CD4-positive, alpha-beta T cell treated with Interleukin-15 for 4 hours (primary cell): Measurements from ENCODE around the gene ETFA.
A peak's percentile ranks its signal among the peaks of the same experiment; 100 is the strongest.
"Not testable (repeated sequence)": the region's sequence is repeated elsewhere in the genome, so short reads cannot be mapped to it uniquely, and the experiment has no call there.

Source experiments
- DNase-seq: peaks from one replicate; pipeline ENCODE4 v3.0.0-alpha.2; 2020; ENCODE audit warnings: low spot score

Gene ETFA

DNA sequence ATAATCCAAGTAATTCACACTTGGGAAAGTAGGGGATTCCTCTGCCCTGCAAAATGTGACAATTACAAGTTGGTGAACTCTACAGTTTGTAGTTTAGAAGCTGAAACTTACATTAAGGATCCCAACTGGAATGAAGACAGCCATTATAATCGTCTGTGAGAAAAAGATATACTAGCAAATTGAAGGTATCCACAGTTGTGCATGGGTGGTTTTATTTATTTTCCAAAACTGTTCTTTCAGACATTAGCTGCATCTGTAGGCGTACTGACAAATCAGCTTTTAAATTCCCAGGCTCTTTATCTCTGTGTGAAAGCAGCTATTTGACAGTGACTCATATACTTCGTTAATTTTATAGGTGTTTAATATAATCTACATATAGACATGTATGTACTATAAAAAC, 12.8 kb upstream of the ETFA start:
- DNase-seq, result no peak

DNA sequence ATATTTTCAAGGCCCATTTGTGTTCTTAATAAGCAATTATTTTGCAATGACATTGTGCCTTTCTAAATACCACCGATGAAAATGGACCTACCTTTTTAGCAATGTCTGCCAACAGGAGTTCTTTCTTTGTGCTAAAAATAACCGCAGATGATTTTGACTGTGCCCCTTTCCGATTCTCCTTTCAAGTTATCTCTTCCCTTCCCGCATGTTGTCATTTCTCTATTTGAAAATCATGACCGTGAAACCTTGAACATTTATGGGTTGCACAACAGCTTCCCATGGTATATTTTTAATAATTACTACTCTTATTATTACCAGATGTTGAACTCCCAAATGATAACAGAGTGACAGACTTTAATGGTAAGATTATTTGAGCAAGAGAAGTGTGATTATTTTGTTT, 10.3 kb upstream of the ETFA start:
- DNase-seq, result no peak

DNA sequence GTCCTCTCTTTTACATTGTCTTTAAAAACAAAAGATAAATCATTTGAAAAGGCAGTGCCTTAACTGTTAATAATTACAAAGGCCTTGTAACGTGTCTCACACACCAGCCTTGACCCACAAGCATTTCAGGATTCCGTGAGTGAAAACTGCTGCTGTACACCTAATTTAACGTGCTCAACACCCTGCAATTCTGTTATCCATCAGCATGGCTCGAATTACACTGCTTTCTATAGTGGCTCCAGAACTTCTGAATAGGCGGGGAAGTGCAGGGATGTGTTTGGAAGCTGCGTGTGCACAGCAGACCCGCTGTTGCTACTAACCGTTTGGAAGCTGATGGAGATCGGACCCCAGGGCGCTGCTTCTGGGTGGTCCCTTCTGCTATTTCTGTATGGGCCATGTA, 9.9 kb upstream of the ETFA start:
- DNase-seq, result no peak

DNA sequence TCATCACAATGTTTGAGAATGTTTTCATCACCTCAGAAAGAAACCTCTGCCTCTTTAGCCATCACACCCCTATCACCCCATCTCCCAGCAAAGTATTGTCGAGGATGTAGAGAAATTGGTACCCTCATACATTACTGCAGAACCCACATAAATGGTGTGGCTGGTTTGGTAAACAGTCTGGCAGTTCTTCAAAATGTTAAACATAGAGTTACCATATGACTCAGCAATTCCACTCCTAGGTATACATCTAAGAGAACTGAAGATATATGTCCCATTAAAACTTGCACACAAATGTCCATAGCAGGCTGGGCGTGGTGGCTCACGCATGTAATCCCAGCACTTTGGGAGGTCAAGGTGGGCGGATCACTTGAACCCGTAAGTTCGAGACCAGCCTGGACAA, 8.7 kb upstream of the ETFA start:
- no peak for DNase-seq

DNA sequence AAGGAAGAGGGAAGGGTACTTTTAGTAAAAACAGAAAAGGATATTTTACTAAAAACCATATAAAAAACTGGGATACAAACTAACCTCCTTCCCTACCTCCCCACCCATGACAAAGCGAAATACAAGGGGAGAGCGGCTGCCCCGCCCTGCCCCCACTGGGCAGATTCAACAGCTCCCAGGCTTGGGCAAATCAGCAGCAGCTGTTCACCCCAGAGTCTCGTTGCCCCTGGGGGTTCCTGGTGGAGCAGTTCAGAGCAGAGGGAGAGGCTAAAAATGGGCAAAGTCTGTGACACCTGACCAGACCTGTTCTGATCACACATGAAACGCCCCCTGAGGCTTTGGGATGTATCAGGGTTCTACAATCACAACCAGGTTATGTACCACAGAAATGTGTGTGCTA, 2.5 kb upstream of the ETFA start:
- no peak for DNase-seq

DNA sequence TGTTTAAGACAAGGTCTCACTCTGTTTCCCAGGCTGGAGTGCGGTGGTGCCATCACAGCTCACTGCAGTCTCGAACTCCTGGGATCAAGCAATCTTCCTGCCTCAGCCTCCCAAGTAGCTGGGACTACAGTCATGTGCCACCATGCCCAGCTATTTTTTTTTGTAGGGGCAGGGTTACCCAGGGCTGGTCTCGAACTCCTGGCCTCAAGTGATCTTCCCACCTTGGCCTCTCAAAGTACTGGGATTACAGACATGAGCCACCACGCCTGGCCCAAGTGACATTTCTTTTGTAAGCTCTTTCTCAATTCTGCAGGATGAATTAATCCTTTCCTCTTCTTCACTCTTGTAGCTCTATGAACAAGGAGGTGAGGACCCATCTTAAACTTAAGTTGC, 1.9 kb upstream of the ETFA start:
- DNase-seq, result not testable (repeated sequence)

DNA sequence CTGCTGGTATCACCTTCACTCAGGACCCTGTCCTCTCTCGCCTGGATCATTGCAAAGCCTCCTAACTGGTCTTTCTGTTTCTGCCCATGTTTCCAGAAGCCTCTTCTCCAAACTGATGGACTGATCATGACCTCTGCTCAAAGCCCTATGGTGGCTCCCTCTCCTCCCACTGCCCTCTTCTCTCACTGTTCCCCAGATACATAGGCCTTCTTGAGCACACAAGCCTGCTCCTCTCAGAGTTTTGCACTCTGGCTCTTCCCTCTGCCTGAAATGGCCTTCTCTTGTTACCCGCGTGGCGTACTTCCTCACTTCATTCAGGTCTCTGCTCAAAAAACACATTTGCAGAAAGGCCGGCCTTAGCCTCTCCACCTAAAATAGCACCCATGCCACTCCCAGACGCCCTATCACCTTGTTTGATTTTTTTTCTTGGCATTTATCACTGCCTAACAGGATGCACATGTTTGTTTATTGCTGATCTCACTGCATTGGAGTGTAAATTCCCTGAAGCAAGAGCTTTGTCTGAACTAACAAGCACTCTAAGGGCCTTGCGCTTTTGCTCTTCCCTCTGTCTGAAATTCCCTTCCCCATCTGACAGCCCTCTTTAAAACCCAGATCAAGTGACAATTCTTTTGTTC, 1.4 kb upstream of the ETFA start:
- DNase-seq, result no peak

DNA sequence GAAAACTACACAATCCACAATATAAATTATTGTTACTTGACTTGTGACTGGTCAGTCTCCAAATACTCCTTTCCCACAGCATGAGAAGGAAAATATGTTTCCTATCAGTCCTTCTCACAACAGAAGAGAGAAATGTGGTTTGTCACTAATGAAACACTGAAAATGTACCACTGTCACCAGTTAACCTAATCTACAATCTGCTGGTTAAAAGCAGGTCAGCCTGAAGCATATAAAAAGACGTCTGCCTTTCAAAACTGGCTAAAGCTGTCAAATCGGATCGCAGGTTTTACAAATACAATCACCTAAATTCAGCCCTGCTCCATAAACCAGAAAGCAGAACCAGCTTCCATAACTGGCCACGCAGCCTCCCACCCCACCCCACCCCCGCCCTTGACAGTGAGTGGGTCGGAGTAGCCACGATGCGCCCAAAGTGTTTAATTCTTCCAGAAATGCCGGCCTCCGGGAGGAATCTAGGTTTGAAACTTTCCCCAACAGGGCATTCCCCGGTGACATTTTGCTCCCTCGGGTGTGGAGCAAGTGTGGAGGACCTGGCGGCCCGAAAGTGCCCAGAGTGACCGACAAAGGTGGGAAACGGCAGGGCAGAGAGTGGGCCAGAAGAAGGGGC, 682 bp downstream of the ETFA start:
- no peak for DNase-seq

DNA sequence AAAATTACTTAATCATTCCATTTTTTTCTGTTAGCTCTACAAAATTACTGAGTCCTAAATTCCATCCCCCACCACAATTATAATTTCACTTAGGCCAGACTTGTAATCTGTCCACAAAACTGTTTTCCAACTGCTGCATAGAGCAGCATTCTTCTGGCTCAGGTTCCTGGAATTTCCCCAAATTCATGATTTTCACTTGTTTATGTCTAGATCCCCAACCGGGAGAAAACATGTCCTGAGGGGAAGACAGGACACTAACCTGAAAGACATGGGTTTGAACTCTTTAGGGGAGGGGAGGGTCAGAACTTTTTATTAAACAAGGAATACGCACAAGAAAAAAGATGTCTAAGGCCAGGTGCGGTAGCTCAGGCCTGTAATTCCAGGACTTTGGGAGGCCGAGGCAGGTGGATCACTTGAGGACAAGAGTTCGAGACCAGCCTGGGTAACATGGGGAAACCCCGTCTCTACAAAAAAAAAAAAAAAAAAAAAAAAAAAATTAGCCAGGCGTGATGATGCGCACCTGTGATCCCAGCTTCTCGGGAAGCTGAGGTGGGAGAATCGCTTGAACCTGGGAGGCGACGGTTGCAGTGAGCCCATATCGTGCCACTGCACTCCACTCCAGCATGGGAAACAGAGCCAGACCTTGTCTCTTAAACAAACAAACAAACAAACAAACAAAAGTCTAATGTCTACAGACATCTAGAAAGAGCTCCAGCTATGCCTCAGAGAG, 1.5 kb downstream of the ETFA start:
- no peak for DNase-seq

DNA sequence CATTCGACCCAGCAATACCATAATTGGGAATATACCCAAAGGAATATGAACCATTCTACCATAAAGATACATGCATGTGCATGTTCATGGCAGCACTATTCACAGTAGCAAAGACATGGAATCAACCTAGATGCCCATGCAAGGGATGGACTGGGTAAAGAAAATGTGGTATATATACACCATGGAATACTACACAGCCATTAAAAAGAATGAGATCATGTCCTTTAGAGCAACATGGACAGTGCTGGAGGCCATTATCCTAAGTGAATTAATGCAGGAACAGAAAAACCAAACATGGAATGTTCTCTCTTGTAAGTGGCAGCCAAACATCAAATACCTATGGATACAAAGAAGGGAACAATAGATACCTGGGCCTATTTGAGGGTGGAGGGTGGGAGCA, 7.4 kb downstream of the ETFA start:
- DNase-seq, result no peak

DNA sequence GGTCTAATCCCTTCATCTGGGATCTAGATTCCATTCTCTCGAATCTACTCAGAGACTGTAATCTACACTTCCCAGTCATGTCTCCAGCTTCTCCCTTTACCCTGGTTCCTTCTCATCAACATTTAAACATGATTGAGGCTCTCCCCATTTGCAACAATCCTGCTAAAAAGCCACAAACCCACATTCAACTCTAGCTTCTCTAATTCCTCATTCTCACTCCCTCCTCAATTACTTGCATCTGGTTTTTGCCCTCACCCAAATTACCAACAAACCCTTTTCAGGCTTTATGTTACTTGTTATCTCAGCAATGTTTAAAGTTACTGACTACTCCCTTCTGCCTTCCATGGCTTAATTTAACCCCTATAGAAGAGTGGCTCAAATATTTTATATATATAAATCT, 11.5 kb downstream of the ETFA start:
- DNase-seq, result no peak

DNA sequence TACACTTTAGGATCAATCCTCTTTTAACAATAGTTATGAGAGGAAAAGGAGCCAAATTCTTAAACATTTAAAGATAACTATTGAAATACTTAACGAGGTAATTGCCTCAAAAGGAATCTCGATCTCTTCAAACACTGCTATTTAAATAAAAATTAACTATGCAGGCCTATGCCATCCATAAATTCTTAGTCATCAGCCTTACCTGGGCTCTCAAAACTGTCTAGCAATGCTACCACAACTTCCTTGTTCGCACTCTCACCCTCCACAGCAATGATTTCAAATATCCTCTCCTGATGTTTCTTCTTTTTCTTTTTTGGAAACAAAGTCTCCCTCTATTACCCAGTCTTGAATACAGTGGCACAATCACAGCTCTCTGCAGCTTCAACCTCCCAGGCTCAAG, 12.3 kb downstream of the ETFA start:
- no peak for DNase-seq

DNA sequence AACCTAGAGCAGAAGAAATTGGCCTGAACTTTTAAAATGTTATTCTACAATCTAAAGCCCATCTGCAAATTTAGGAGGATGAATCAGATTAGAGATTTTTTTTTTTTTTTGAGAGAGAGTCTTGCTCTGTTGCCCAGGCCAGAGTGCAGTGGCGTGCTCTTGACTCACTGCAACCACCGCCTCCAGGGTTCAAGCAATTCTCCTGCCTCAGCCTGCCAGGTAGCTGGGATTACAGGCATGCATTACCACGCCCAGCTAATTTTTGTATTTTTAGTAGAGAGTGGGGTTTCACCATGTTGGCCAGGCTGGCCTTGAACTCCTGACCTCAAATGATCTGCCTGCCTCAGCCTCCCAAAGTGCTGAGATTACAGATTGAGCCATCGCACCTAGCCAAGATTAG, 13.3 kb downstream of the ETFA start:
- not testable (repeated sequence) for DNase-seq

DNA sequence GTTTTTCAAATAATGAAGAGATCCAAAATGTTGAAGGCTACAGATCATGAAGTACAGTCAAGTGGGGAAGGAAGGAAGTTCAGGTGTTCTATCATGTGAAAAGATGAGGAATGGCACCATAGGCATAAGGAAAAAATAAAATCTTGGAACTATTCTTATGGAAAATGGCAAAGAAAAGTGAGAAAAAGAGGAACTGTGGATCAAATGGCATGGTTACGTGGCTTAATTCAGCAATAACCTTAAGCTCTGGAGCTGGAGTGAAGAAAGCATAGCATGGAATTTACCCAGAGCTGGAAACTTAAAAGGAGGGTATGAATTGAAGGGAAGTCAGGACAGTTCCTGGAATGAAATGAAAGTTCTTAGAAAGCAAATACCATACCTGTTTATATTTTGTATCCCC, 14.4 kb downstream of the ETFA start:
- DNase-seq, result no peak

DNA sequence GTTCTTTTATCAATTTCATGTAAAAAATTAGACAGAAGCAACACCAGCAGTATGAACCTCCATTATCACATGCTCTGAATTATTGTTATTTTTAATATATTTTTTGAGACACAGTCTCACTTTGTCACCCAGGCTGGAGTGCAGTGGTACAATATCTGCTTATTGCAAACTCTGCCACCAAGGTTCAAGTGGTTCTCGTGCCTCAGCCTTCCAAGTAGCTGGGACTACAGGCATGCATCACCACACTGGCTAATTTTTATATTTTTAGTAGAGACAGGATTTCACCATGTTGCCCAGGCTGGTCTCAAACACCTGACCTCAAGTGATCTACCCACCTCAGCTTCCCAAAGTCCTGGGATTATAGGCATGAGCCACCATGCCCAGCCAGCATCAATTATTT, 16.8 kb downstream of the ETFA start:
- not testable (repeated sequence) for DNase-seq

DNA sequence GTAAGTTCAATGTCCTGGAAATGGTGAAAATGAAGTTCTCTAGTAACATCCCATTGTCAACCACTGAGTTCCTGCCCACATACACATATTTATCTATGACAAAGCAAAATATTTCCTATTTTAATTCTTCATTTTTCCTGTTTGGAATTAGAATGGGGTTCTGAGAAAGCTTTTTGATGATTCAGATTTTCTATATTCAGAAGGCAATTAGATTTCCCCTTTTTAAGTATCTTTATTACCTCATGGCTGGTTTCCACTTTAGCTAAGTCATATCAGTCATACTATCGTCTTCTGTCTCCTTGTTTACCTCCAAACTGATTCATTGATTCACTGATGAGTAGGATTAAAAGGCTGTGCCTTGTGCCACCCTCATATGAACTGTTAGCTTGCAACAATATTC, 17.9 kb downstream of the ETFA start:
- no peak for DNase-seq

DNA sequence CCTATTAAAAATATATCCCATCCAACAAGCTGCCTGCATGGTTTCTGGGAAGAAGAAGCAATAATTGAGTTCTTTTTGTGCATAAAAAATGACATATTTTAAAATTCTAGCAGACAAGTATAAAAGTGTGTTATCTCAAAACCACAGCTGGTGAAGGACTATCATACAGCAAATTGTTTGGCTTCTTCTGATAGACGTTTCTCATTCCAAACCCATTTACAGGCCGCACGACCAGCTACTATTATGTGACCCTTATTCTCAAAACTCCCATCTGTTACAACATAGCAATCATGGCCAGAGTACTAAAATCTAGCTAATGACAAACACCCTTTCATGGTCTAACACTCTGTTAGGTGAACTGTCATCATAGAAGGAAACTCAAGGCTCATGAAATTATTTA, 21.7 kb downstream of the ETFA start:
- no peak for DNase-seq

DNA sequence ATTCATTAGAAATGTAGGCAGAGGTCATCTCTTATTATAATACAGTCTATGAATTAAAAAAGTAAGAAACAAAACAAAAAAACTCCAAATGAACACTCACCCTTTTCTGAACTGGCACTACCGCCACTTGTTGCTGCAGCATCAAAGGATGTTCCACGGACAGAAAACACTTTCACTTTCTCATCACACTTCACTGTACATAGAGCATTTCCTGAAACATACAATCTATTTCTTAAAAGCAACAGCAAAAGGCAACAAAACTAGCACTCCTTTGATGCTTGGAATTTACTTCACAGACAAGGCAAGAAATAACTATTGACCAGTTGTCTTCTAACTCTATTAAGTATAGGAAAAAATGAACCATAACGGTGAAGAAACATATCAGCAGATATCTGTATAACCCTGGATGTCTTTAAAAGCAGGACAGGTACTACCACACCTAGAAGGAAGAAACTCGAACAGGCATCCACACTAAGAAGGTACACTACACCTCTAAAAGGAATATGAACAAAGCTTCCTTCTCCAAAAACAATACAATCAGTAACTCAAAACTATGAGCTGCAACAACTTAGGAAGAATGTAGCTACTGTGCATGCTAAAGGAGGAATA, 24.9 kb downstream of the ETFA start:
- DNase-seq, result peak; percentile 57

DNA sequence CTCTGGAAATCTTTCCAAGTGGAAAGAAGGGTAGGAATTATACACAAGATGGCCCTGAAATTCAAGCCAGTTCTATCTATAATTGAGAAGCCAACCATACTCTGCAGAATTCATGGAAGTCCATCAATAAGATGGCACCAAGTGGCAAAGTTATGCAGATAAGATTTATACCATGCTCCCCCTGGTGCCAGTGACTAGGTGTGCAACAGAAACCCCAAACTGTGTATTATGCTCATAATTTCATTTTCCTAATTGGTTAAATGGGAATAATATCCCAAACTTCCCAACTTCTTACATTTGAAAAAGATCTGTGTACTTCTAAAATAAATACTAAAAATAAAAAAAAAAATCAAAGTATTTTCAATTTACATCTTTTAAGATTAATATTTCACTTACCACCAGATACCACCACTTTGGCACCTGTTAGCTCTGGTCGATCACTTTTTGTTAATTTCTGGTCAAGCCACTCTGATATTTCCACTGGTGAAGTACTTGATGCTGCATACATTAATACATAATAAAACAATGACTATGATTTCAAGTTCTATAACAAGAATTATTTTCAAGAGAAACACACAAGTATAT, 25.9 kb downstream of the ETFA start:
- no peak for DNase-seq

DNA sequence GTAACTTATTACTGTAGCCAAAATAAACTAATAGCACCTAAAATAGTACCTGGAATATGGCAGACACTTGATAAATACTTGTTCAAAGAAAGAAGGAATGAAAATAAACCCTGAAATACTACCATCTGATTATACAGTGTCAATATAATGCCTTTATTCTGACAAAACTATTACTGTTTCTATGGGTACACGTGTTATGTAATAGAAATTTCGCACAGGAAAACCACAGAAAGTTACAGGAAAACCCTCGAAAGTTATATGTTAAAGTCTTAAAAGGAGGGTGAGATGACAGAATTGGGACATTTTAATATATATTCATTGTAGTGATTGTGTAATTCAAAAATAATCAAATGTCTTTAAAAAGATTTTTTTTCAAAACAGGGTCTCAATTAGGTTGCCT, 28.8 kb downstream of the ETFA start:
- peak; percentile 12 for DNase-seq

DNA sequence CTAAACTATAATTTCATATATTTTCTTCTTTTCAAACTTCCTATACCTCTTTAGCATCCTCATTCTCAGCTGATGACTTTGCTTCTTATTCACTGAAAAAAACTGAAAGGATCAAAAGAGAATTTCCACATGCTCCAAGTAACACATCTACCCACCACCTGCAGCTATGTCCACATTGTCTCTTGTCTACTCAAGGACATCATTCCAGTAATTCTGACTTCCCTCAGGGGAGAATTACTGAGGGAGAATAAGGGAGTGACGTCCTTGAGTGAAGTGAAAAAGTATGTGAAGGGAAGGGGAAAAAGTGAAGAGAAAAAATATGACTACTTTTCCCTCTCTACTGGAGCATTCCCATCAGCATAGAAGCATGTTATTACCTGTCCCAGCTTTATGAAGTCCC, 32.6 kb downstream of the ETFA start:
- no peak for DNase-seq

DNA sequence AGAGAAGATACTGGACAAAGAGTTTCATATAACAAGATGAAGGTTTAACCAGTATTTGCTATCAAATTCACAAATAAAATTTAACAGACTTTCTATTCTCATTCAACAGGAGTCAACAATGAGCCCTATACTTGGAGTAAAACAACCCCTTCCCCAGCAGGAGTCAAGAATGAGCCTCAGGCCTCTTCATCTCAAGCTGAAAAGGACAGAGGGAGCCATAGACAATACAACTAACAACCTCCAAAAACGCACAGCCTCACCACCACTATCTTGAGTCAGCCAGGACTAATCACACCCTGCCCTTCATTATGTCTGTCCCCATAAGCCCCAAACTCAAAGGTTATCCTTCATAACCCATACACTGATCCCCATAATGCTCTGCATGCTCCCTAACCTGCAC, 36.4 kb downstream of the ETFA start:
- DNase-seq, result no peak

DNA sequence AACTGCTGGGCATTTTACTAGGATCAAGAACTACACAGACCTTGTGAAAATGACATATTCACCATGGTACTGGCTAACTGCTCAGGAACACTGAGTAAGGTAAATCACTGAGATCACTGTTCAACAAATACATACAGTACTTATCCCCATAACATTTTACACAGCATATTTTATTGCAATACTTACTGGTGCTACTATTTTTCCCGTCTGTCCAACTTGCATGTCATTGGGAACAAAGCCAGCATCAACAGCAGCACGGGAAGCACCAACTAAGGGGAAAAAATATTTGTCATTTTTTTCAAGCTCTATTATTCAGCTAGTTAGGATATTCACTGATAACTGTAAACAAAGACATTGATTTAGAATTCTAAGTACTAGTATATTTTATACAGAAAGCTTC, 37.0 kb downstream of the ETFA start:
- DNase-seq, result no peak
